Kidney (tissue), 14 donors: Measurements from ENCODE around the gene CFAP43. TPM values are rescaled to one million over a fixed set of nuclear protein-coding genes. Genes with fewer than 3 reads are reported as not detected.

Experiments used
- DNase-seq, 5 donors: peaks; one replicate each; pipeline ENCODE4 v3.0.0-alpha.2; 2013 to 2020
- FAIRE-seq: peaks from 2 replicates; lab custom pipeline; 2012; peaks lifted over from hg19 to GRCh38; lab: Jason Lieb, UNC
- H3K27ac ChIP-seq, 2 donors: one replicate each; pipeline ENCODE4 v1.7.0; 2013; ENCODE audit warnings: low read depth in 2 of 2, low read length in 2 of 2, inconsistent platforms in 1 of 2
- H3K27me3 ChIP-seq: one replicate; pipeline ENCODE4 v1.7.1; 2013; ENCODE audit warnings: low read length, inconsistent platforms; ENCODE audit not compliant: control insufficient read depth, insufficient read depth
- H3K36me3 ChIP-seq, 3 donors: one replicate each; pipeline versions ENCODE4 v1.7.0 to v1.7.1; 2013; ENCODE audit warnings: low read length in 3 of 3, control low read depth in 1 of 3, inconsistent platforms in 1 of 3; ENCODE audit not compliant: insufficient read depth in 3 of 3, control insufficient read depth in 2 of 3
- H3K4me1 ChIP-seq, 3 donors: one replicate each; pipeline versions ENCODE4 v1.7.0 to v1.7.1; 2013; ENCODE audit warnings: low read length in 3 of 3, inconsistent platforms in 1 of 3, low read depth in 1 of 3; ENCODE audit not compliant: control insufficient read depth in 2 of 3, insufficient read depth in 2 of 3
- H3K4me3 ChIP-seq, 3 donors: one replicate each; pipeline versions ENCODE4 v1.7.0 to v1.8.1; 2013; ENCODE audit warnings: low read length in 3 of 3, control low read depth in 1 of 3, inconsistent platforms in 1 of 3
- H3K9ac ChIP-seq, 3 donors: one replicate each; pipeline versions ENCODE4 v1.7.0 to v1.7.1; 2013; ENCODE audit warnings: low read length in 3 of 3, control low read depth in 1 of 3, inconsistent platforms in 1 of 3
- H3K9me3 ChIP-seq, 3 donors: one replicate each; pipeline versions ENCODE4 v1.7.0 to v1.7.1; 2013; ENCODE audit warnings: low read length in 3 of 3, control low read depth in 1 of 3, inconsistent platforms in 1 of 3; ENCODE audit not compliant: control insufficient read depth in 2 of 3, insufficient read depth in 1 of 3
- intact Hi-C: fragments of 100-400 bp; cut with DNase I; formaldehyde crosslinking; loops from one replicate; pipeline ENCODE4 v1.11.1; 2022
- polyA plus RNA-seq: library from polyadenylated mRNA; stranded (reverse); fragments of 350-450 nt; fragmentation: Illumina TruSeq; extraction: RNeasy Lipid Tissue Mini Kit (QIAGEN cat#74804); gene quantifications from one replicate; pipeline ENCODE4 v1.2.3, GENCODE V29; 2014; ENCODE audit warnings: low read depth, low replicate concordance; ENCODE audit not compliant: insufficient read depth
- total RNA-seq: library from RNA; stranded (reverse); fragmentation: NEBNext Ultra II Directional; extraction: Animal tissue kit (Norgen Biotek cat#: 25700); gene quantifications from one replicate; pipeline ENCODE4 v1.2.1, GENCODE V29; 2021
- TF ChIP-seq, protein P1 (sequence below): IDR thresholded peaks from 3 replicates; pipeline ENCODE4 v1.5.1; 2012; ENCODE audit warnings: mild to moderate bottlenecking, moderate library complexity, borderline replicate concordance; ENCODE audit not compliant: insufficient read depth; ENCODE audit errors: extremely low read depth
- donor health status: control.
- donor health status: control.
- donor health status: control.
- donor health status: control.
- donor health status: control.
- donor health status: DM: yes; HTN: yes; CAD: no.
- donor health status: Normal renal cell carcinoma (clear cell type).

Gene CFAP43
- total and polyA plus RNA-seq, 2 donors from 2014 or later = 3.1 to 7.2 TPM

GRCh38 chr10:104216631-104217030 lies 15.5 kb downstream of the CFAP43 start:
- no peak for DNase-seq
- intact Hi-C loops = no loop called here
- no peak overlapping the region for H3K27ac ChIP-seq

GRCh38 chr10:104209575-104210198 lies 22.5 kb downstream of the CFAP43 start:
- DNase-seq = peak in 3 of 5 donors; percentile 52 to 70 (median 62)
- H3K9me3 ChIP-seq = no peaks in the 10 kb centered on the region
- H3K36me3 ChIP-seq = peaks cover 0 to 7% (median 0%) of the 10 kb centered on the region in 3 donors
- H3K27me3 ChIP-seq = no peaks in the 10 kb centered on the region
- H3K4me1 ChIP-seq = no peaks in the 10 kb centered on the region
- FAIRE-seq = peak; percentile 8
- no peak overlapping the region for H3K27ac ChIP-seq
- intact Hi-C loops = loop anchor here (10.0 kb wide), 1 partner anchor 325 kb away; no protein-coding TSS in a partner anchor
- H3K4me3 ChIP-seq = no peak overlapping the region
- H3K9ac ChIP-seq = no peak overlapping the region
- TF ChIP-seq, protein P1, sequence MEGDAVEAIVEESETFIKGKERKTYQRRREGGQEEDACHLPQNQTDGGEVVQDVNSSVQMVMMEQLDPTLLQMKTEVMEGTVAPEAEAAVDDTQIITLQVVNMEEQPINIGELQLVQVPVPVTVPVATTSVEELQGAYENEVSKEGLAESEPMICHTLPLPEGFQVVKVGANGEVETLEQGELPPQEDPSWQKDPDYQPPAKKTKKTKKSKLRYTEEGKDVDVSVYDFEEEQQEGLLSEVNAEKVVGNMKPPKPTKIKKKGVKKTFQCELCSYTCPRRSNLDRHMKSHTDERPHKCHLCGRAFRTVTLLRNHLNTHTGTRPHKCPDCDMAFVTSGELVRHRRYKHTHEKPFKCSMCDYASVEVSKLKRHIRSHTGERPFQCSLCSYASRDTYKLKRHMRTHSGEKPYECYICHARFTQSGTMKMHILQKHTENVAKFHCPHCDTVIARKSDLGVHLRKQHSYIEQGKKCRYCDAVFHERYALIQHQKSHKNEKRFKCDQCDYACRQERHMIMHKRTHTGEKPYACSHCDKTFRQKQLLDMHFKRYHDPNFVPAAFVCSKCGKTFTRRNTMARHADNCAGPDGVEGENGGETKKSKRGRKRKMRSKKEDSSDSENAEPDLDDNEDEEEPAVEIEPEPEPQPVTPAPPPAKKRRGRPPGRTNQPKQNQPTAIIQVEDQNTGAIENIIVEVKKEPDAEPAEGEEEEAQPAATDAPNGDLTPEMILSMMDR = peak; percentile 34

More at GRCh38 chr10:104216631-104217030, 15.5 kb downstream of the CFAP43 start:
- no peaks in the 10 kb centered on the region for H3K9me3 ChIP-seq
- no peaks in the 10 kb centered on the region for H3K27me3 ChIP-seq
- no peaks in the 10 kb centered on the region for H3K4me1 ChIP-seq
- TF ChIP-seq, protein P1 = no peak
- H3K9ac ChIP-seq = no peak overlapping the region
- no peak for FAIRE-seq
- no peak overlapping the region for H3K4me3 ChIP-seq
- peaks cover 0 to 3% (median 0%) of the 10 kb centered on the region in 3 donors for H3K36me3 ChIP-seq

DNA sequence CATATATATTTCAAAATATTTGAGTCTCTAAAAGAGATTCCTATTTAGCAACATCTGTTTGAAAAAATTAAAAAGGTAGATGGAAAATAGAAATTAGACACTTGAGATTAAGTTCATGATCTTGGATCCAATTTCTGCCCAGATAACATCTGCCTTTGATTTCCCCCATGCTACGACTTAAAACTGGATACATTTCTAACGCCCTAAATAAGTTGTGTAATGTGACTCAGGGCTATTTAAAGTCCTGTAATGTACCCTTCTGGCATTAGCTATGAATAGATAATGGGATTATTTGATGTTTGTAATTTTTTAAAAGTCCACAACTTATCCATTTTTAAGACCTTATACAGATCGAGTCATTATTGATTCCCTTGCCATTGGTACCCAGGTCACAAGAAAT lies 23.4 kb downstream of the CFAP43 start:
- Histone ChIP-seq H3K27me3 (no peaks in the 10 kb centered on the region), H3K4me3 (no peak overlapping the region), H3K4me1 (no peaks in the 10 kb centered on the region), H3K9me3 (no peaks in the 10 kb centered on the region), H3K27ac (no peak overlapping the region), H3K36me3 (peaks cover 0 to 7% (median 0%) of the 10 kb centered on the region in 3 donors), H3K9ac (no peak overlapping the region)
- FAIRE-seq = no peak
- TF ChIP-seq, protein P1 = no peak
- intact Hi-C loops = loop anchor here (10.0 kb wide), 1 partner anchor 324 kb away; no protein-coding TSS in a partner anchor
- no peak for DNase-seq
